ENCODE results near the gene FNIP2. TPM values are rescaled to one million over a fixed set of nuclear protein-coding genes. Genes with fewer than 3 reads are reported as not detected.

FNIP2 gene
- total RNA-seq, 1 donor from 2014 or later: 10.5 TPM

DNA sequence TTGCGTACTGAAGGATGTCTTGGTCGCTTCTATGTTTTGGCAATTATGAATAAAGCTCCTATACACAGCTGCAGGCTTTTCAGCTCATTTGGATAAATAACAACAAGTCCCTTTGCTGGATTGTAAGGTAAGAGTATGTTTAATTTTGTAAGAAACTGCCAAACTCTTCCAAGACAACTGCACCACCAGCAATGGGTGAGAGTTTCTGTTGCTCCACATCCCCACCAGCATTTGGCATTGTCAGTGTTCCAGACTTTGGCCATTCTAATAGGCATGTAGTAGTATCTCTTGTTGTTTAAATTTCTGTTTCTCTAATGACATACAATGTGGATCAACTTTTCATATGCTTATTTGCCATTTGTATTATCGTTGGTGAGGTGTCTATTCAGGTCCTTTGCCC is 44.3 kb downstream of the FNIP2 start:
- Mint-ChIP-seq H3K27me3 (ENCODE audit: low read depth) (no peaks in the 10 kb centered on the region), H3K4me1 (ENCODE audit: low read depth) (peaks cover 44% of the 10 kb centered on the region), H3K9me3 (no peaks in the 10 kb centered on the region), H3K27ac (no peak overlapping the region), H3K36me3 (ENCODE audit: low read depth) (no peaks in the 10 kb centered on the region), H3K4me3 (ENCODE audit: low read depth) (no peak overlapping the region)
- DNase-seq (ENCODE audit: low spot score): no peak
- intact Hi-C loops (cut with micrococcal nuclease): no loop called here

DNA sequence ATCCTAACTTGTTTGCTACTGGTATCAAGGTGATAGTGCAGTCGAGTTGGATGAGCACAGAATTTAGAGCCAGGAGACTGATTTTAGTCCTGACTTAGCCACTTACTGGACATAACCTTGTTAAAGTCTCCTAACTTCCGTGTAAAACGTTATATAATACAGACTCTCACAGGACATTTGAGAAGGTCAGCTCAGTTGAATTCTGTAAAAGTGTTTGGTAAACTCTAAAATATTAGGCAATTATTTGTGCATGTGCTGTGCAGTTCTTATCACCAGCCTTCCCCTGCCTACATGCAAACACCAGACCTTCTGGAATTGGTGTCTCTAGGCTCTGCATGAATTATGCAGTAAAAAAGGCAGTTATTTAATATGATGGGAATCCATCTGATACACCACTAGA is 45.4 kb downstream of the FNIP2 start:
- Mint-ChIP-seq H3K27ac (no peak overlapping the region), H3K27me3 (ENCODE audit: low read depth) (no peaks in the 10 kb centered on the region), H3K36me3 (ENCODE audit: low read depth) (no peaks in the 10 kb centered on the region), H3K4me1 (ENCODE audit: low read depth) (peaks cover 45% of the 10 kb centered on the region), H3K9me3 (no peaks in the 10 kb centered on the region), H3K4me3 (ENCODE audit: low read depth) (no peak overlapping the region)
- intact Hi-C loops (cut with micrococcal nuclease): no loop called here
- no peak for DNase-seq (ENCODE audit: low spot score)

DNA sequence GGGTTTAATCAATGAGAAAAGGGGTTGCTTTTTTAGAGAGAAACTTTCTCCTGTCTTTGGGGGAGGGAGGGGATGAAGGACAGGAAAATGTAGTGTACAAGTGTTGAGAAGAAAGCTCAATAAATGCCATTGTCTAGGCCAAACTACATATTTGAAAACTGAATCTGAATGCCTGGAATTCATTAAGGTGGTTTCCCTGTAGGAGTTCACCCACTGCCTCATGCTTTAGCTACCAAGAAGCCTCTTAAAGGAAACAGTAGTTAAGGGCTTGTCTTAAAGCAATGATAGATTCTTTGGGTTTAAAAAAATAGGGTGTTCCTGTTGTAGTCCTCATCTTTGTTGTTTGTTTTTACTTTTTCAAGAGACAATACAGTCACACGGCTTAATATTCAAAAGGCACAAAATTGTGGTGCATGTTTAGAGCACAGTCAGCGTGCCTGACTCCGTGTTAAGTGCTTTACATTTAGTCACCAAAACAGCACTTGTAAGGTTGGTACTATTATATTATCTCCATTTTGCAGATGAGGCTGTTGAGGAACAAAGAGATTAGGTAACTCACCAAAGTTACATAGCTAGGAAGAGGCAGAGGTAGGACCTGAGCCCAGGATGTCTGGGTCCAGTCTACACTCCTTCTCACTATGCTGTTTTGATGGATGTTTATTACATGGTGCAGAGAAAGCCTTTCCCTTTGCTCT is 46.0 kb downstream of the FNIP2 start:
- Mint-ChIP-seq H3K27ac (no peak overlapping the region), H3K9me3 (no peaks in the 10 kb centered on the region), H3K4me1 (ENCODE audit: low read depth) (peaks cover 45% of the 10 kb centered on the region), H3K36me3 (ENCODE audit: low read depth) (no peaks in the 10 kb centered on the region), H3K4me3 (ENCODE audit: low read depth) (no peak overlapping the region), H3K27me3 (ENCODE audit: low read depth) (no peaks in the 10 kb centered on the region)
- intact Hi-C loops (cut with micrococcal nuclease): no loop called here
- no peak for DNase-seq (ENCODE audit: low spot score)

DNA sequence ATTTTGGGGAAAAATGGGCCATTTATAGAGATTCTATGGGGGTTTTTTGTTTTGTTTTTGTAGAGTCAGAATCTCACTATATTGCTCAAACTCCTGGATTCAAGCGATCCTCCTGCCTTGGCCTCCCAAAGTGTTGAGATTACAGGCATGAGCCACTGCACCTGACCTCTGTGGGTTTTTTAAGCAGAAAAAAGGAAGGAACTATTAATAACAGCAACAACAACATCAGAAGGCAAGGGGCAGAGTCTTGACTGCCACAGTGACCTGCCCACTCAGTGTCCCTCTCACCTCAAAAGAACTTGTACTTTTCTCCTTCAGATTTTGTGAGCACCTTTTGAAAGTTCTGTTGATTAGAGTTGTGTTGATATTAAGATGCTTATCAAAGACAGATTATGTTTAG is 48.1 kb downstream of the FNIP2 start:
- intact Hi-C loops (cut with micrococcal nuclease): no loop called here

DNA sequence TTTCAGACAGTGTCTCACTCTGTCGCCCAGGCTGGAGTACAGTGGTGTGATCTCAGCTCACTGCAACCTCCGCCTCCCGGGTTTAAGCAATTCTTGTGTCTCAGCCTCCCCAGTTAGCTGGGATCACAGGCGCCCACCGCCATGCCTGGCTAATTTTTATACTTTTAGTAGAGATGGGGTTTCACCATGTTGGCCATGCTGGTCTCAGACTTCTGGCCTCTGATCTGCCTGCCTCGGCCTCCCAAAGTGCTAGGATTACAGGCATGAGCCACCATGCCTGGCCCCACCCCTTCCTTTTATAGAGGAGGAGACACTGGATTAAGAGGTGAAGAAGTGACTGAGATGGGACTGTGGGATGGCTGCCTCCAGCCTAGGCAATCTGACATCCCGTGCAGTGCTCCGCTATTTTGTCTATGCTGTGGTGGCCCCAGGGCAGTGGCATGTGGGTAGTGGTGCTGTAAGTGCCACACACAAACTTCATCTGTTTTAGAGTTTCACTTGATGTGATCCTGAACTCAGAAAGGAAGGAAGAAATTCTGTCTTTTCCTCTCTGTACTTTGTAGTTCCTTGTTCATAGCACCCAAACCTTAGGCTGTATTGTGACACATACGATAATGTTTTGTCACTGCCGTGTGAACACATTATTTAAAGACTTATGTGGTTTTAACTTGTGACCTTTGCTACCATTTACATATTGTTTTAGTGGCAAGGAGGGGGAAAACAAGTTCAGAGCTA is 48.9 kb downstream of the FNIP2 start:
- H3K4me1 Mint-ChIP-seq (ENCODE audit: low read depth): peaks cover 40% of the 10 kb centered on the region
- no peaks in the 10 kb centered on the region for H3K9me3 Mint-ChIP-seq
- no peak for DNase-seq (ENCODE audit: low spot score)
- H3K27me3 Mint-ChIP-seq (ENCODE audit: low read depth): no peaks in the 10 kb centered on the region
- H3K36me3 Mint-ChIP-seq (ENCODE audit: low read depth): no peaks in the 10 kb centered on the region
- no peak overlapping the region for H3K4me3 Mint-ChIP-seq (ENCODE audit: low read depth)
- intact Hi-C loops (cut with micrococcal nuclease): no loop called here
- H3K27ac Mint-ChIP-seq: peak overlapping the region; percentile 60

More for the DNA sequence above, 48.1 kb downstream of the FNIP2 start:
- H3K4me1 Mint-ChIP-seq (ENCODE audit: low read depth): peaks cover 46% of the 10 kb centered on the region
- H3K36me3 Mint-ChIP-seq (ENCODE audit: low read depth): no peaks in the 10 kb centered on the region
- no peaks in the 10 kb centered on the region for H3K27me3 Mint-ChIP-seq (ENCODE audit: low read depth)
- H3K9me3 Mint-ChIP-seq: no peaks in the 10 kb centered on the region
- peak overlapping the region; percentile 58 for H3K27ac Mint-ChIP-seq
- no peak overlapping the region for H3K4me3 Mint-ChIP-seq (ENCODE audit: low read depth)
- DNase-seq (ENCODE audit: low spot score): no peak

DNA sequence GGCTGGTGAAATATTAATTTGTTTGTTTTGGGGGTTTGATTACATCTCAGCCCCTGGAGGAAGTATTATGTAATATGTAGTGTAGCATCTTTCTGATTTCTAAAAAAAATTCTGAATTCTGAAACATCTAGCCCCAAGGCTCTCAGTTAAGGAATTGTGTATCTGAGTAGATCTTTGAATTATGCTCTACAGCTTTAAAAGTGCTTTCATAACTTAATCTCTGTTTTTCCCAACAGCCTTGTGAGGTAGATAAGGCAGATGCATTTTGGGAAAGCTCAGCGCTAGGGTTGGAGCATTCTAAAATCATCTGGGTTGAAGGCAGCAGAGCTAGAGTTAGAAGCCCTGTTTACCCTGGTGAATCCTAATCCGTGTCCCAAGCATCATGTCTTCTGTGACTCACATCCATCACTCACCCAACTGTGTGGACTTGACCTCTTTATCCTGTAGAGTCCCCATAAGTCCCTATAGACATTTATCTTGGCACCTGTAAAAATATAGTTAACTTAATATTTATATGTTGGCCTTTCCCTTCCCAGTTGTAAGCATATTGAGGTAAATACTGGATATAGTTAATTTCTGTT is 49.8 kb downstream of the FNIP2 start:
- intact Hi-C loops (cut with micrococcal nuclease): no loop called here
- no peak for DNase-seq (ENCODE audit: low spot score)
- H3K27ac Mint-ChIP-seq: no peak overlapping the region
- peaks cover 42% of the 10 kb centered on the region for H3K4me1 Mint-ChIP-seq (ENCODE audit: low read depth)
- no peaks in the 10 kb centered on the region for H3K36me3 Mint-ChIP-seq (ENCODE audit: low read depth)
- H3K27me3 Mint-ChIP-seq (ENCODE audit: low read depth): no peaks in the 10 kb centered on the region
- no peaks in the 10 kb centered on the region for H3K9me3 Mint-ChIP-seq
- H3K4me3 Mint-ChIP-seq (ENCODE audit: low read depth): no peak overlapping the region

DNA sequence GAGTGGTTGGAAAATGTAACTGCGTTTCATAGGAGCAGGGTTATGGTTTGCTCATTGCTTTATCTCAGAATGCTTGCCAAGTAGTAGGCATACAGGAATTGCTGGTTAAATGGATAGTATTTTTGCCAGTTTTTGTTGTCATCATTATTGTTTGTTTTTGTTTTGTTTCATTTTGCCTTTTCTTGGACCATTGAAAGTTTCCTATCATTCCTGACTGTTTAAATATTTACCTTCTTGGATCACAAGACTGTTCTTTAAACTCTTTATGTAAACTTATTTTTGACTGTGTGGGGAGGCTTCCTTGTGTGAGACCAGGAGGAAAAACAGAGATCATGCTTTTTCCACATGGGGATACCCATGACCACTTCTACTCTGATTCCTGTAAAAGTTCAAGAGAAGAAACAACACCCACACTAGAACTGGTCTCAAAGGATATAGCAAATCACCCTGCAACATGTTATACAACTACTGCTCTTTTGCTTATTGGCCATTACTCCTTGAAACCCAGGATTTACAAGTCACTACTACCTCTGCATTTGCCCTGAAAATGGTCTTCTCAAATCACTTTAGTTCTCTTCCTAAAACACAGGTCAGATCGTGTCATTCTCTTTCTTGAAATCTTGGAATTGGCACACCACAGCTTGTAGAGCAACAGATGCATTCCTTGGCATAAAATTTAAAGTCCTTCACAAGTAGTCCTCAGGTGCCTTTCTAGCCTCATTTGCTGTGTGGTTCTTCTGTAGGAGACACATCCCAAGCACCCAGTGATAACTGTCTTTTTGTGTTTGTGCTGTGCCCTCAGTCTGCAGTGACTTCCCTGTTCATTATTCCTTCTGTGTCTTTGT is 51.3 kb downstream of the FNIP2 start:
- peak overlapping the region; percentile 24 for H3K27ac Mint-ChIP-seq
- DNase-seq (ENCODE audit: low spot score): no peak

DNA sequence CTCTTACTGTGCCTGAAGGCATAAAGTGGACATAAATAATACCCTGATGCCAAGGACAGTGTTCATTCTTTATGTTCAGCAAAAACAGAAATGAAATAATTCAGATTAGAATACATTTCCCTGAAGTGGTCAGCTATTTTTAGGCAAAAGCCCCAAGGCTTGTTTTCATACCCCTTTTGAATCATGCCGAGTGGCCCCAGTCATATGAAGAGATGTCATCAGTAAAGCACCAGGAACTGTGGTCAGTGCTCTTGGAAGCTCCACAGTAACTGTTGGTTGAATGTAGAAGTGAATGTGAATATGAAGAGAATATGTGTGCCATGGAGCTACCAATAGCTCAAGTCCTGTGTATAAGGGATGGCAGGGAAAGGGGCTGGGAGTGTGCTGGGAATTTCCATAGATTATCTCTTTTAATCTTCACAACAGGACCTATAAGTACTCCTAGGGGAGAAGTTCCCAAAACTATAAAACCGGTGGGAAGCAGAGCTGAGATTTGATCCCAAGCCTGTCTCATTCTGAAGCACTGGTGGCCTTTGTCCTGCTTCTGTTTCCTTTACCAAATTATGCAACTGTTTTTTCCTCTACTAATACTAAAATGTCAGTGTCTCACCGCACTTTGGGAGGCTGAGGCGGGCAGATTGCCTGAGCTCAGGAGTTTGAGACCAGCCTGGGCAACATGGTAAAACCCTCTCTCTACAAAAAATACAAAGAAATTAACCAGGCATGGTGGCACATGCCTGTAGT is 52.6 kb downstream of the FNIP2 start:
- Mint-ChIP-seq H3K4me1 (ENCODE audit: low read depth) (peaks cover 67% of the 10 kb centered on the region), H3K27ac (no peak overlapping the region), H3K4me3 (ENCODE audit: low read depth) (no peak overlapping the region), H3K9me3 (no peaks in the 10 kb centered on the region), H3K36me3 (ENCODE audit: low read depth) (no peaks in the 10 kb centered on the region), H3K27me3 (ENCODE audit: low read depth) (no peaks in the 10 kb centered on the region)
- intact Hi-C loops (cut with micrococcal nuclease): loop anchor here (1.0 to 2.0 kb wide), 2 partner anchors 11 to 91 kb away; no protein-coding TSS in a partner anchor
- no peak for DNase-seq (ENCODE audit: low spot score)

More for the DNA sequence above, 51.3 kb downstream of the FNIP2 start:
- intact Hi-C loops (cut with micrococcal nuclease): loop anchor here (2.0 kb wide), 1 partner anchor 89 kb away; no protein-coding TSS in a partner anchor
- Mint-ChIP-seq H3K27me3 (ENCODE audit: low read depth) (no peaks in the 10 kb centered on the region), H3K9me3 (no peaks in the 10 kb centered on the region), H3K4me1 (ENCODE audit: low read depth) (peaks cover 55% of the 10 kb centered on the region), H3K36me3 (ENCODE audit: low read depth) (no peaks in the 10 kb centered on the region), H3K4me3 (ENCODE audit: low read depth) (no peak overlapping the region)

DNA sequence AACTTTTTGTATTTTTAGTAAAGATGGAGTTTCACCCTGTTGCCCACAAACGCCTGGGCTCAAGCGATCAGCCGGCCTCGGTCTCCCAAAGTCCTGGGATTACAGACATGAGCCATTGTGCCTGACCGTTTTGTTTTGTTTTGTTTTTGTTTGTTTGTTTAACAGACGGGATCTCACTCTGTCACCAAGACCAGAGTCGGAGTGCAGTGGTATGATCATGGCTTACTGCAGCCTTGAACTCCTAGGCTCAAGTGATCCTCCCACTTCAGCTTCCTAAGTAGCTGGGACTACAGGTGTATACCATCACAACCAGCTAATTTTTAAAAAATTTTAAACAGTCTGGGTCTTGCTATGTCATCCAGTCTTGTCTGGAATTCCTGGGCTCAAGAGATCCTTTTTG is 53.5 kb downstream of the FNIP2 start:
- intact Hi-C loops (cut with micrococcal nuclease): no loop called here

DNA sequence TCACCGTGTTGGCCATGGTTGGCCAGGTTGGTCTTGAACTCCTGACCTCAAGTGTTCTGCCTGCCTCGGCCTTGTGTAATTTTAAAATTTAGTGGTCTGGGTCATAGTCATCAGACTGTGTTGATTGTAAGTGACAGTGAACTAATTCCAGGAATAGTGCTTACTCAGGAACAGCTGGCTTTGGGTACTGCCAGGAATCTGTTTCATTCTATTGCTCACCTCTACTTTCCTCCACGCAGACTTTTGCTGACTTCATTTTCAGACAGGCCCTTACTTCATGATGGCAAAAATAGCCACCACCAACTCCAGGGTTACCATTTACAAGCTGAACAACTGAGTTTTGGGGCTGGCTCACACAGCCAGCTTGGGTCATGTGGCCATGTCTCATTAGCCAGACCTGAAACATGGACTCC is 54.6 kb downstream of the FNIP2 start:
- no peak overlapping the region for H3K4me3 Mint-ChIP-seq (ENCODE audit: low read depth)
- H3K27me3 Mint-ChIP-seq (ENCODE audit: low read depth): no peaks in the 10 kb centered on the region
- H3K4me1 Mint-ChIP-seq (ENCODE audit: low read depth): peaks cover 69% of the 10 kb centered on the region
- H3K27ac Mint-ChIP-seq: peak overlapping the region; percentile 65
- intact Hi-C loops (cut with micrococcal nuclease): no loop called here
- H3K36me3 Mint-ChIP-seq (ENCODE audit: low read depth): peaks cover 4% of the 10 kb centered on the region
- DNase-seq (ENCODE audit: low spot score): no peak
- no peaks in the 10 kb centered on the region for H3K9me3 Mint-ChIP-seq

More for the DNA sequence above, 53.5 kb downstream of the FNIP2 start:
- no peaks in the 10 kb centered on the region for H3K9me3 Mint-ChIP-seq
- no peaks in the 10 kb centered on the region for H3K27me3 Mint-ChIP-seq (ENCODE audit: low read depth)
- no peak for DNase-seq (ENCODE audit: low spot score)
- H3K36me3 Mint-ChIP-seq (ENCODE audit: low read depth): peaks cover 4% of the 10 kb centered on the region
- no peak overlapping the region for H3K27ac Mint-ChIP-seq
- no peak overlapping the region for H3K4me3 Mint-ChIP-seq (ENCODE audit: low read depth)
- H3K4me1 Mint-ChIP-seq (ENCODE audit: low read depth): peaks cover 70% of the 10 kb centered on the region

DNA sequence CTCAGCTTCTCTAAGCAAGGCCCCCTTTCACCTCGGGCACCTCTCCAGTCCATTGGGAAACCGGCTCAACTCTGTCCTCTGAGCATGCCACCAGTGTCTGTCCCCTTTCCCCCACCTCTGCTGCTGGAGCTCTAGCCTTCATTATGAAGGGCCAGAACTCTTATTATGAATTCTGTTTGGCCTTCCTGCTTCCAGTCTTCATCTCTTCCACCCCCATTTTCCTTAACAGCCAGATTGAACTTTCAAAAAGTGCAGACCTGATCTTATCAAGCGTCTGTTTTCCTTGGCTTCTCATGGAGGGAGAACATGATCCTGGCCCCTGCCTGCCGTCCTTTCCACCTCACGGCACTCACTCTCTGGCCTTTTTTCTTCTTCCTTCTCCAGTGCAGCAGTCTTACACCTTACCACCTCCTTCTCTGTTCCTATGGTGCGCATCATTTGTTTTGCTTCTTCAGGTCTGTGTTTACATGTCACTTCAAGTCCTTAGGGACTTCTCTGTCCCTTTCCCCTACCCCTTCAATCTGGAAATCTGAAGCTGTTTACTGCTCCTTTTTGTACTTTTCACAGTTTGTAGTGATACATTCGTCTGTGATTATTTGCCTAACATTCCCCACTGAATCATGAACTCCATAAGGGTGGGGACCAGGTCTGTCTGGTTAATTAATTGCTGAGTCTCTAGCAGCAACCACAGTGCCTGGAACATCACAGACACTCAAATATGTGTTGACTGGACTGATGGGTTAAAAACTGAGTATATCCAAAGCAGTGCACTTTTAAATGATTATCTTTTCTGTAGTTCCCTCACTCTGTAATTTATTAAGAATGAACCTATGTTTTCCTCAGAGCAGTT is 55.8 kb downstream of the FNIP2 start:
- H3K36me3 Mint-ChIP-seq (ENCODE audit: low read depth): peaks cover 12% of the 10 kb centered on the region
- H3K4me3 Mint-ChIP-seq (ENCODE audit: low read depth): no peak overlapping the region
- H3K27ac Mint-ChIP-seq: peak overlapping the region; percentile 35
- H3K4me1 Mint-ChIP-seq (ENCODE audit: low read depth): peaks cover 68% of the 10 kb centered on the region
- intact Hi-C loops (cut with micrococcal nuclease): loop anchor here (5.0 kb wide), 1 partner anchor 152 kb away; the partner anchor contains the start of genes C4orf46 and ETFDH
- no peak for DNase-seq (ENCODE audit: low spot score)
- H3K27me3 Mint-ChIP-seq (ENCODE audit: low read depth): no peaks in the 10 kb centered on the region
- no peaks in the 10 kb centered on the region for H3K9me3 Mint-ChIP-seq

Measured in activated T-helper 2 cell treated with anti-CD3 and anti-CD28 coated beads, Interferon-gamma antibody, Interleukin-2, Interleukin-4, amounts not matched to agents 10 μg/mL and 5 μg/mL and 100 μg/mL, durations not matched to agents 14 hours and 24 hours and 36 hours (primary cell).